NB4 (cell line): ENCODE results near the gene UBLCP1.

Experiments
- POLR2A ChIP-seq: IDR thresholded peaks from 2 replicates; pipeline ENCODE4 v1.6.1; 2011; ENCODE audit warnings: mild to moderate bottlenecking; ENCODE audit not compliant: insufficient read length; ENCODE audit errors: extremely low read depth
- TF ChIP-seq, protein P1 (sequence below): IDR thresholded peaks from one replicate; pipeline ENCODE4 v1.5.1; 2012; ENCODE audit warnings: low read depth, low read length
- TF ChIP-seq, protein P2 (sequence below): IDR thresholded peaks from 2 replicates; pipeline ENCODE4 v1.6.1; 2011; ENCODE audit warnings: low read depth, low read length

DNA sequence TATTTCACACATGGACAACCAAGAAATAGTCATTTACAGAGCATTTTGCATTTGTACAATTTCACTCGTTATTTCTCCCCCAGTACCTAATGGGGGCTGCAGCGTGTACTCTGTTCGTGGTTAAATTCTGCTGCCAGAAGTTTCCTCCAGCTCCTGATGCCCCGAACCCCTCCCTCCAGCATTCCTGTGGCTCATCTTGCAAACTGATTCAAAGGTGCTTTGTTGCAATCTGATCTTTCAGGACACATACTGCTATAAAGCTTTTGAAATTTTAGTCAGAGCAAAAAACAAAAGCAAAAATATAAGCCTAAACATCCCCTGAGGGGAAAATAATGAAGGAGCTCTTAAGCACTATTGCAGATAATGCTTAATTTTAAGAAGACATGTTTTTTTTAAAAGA lies 27.7 kb downstream of the UBLCP1 start:
- TF ChIP-seq, protein P1, sequence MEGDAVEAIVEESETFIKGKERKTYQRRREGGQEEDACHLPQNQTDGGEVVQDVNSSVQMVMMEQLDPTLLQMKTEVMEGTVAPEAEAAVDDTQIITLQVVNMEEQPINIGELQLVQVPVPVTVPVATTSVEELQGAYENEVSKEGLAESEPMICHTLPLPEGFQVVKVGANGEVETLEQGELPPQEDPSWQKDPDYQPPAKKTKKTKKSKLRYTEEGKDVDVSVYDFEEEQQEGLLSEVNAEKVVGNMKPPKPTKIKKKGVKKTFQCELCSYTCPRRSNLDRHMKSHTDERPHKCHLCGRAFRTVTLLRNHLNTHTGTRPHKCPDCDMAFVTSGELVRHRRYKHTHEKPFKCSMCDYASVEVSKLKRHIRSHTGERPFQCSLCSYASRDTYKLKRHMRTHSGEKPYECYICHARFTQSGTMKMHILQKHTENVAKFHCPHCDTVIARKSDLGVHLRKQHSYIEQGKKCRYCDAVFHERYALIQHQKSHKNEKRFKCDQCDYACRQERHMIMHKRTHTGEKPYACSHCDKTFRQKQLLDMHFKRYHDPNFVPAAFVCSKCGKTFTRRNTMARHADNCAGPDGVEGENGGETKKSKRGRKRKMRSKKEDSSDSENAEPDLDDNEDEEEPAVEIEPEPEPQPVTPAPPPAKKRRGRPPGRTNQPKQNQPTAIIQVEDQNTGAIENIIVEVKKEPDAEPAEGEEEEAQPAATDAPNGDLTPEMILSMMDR, result no peak
- TF ChIP-seq POLR2A, result no peak
- TF ChIP-seq, protein P2, sequence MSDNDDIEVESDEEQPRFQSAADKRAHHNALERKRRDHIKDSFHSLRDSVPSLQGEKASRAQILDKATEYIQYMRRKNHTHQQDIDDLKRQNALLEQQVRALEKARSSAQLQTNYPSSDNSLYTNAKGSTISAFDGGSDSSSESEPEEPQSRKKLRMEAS, result no peak
